Measurements from ENCODE around the gene FAM13C.

DNA sequence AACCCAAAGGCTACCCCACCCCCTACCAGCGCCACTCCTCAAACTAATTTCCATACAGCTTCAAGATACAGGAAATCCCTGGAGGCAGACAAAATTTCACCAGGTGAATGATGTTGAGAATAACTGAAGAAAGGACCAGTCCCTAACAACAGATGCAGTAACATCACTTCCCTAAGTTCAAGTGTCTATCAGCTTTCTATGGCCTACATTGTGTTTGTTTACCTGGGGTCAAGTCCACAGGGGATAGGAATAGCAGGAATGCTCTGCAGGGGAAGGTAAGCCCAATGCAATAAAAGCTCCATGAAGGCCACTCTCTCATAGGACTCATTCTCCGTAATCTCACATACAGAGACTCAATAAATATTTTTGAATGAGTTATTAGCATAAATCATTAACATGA is 26.9 kb downstream of the FAM13C start:
- TF ChIP-seq, protein P1, sequence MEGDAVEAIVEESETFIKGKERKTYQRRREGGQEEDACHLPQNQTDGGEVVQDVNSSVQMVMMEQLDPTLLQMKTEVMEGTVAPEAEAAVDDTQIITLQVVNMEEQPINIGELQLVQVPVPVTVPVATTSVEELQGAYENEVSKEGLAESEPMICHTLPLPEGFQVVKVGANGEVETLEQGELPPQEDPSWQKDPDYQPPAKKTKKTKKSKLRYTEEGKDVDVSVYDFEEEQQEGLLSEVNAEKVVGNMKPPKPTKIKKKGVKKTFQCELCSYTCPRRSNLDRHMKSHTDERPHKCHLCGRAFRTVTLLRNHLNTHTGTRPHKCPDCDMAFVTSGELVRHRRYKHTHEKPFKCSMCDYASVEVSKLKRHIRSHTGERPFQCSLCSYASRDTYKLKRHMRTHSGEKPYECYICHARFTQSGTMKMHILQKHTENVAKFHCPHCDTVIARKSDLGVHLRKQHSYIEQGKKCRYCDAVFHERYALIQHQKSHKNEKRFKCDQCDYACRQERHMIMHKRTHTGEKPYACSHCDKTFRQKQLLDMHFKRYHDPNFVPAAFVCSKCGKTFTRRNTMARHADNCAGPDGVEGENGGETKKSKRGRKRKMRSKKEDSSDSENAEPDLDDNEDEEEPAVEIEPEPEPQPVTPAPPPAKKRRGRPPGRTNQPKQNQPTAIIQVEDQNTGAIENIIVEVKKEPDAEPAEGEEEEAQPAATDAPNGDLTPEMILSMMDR (IDR thresholded peaks at IDR 0.05): no peak
- no peak for TF ChIP-seq POLR2A (IDR thresholded peaks at IDR 0.05)
- no peak for TF ChIP-seq EP300 (IDR thresholded peaks at IDR 0.05)

Data from tibial nerve (tissue), 4 donors.